GM18873 (cell line): ENCODE data around the gene MAML2.

Experiments
- ATAC-seq: cut with Tn5 transposase; IDR thresholded peaks from one replicate; pipeline ENCODE4 v1.9.1; 2021; ENCODE audit warnings: mild to moderate bottlenecking, moderate library complexity, moderate number of reproducible peaks; ENCODE audit not compliant: unreplicated experiment, low FRiP score

The MAML2 gene

DNA sequence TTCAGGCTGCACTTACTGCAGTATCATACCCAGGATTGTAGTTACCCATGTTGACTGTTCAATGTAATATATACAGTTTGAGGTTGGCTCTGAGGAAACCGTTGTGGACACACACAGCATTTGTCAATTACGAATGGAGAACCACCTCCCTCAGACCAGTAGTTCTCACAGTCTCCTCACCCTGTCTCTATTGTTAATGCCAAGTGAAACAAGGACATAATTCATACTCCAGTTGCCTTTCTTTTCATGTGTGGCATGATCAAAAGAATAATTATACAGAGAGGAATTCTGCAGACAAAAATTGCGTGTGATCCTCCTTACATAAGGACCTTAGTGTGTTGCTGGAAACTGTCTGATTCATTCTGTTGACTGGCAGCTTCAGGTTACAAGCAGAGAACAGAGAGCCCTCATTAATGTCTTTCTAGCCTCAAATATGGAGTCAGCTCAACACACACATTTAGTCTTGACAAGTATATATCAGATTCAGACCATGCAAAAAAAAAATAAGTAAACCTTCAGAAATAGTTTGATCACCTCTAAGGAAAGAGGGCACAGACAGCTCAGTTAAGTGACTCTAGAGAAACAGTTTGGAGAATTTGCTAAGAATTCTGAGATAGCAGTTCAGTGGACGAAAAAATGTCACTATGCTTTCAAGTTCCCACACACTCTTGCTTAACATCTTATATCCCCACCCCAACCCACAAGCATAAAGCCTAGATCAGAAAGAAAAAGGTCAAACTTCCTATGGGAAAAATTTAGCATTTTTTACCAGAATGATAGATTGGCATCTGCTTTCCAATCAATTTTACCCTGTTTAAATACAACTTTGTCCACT is 96.1 kb downstream of the MAML2 start:
- no peak for ATAC-seq

DNA sequence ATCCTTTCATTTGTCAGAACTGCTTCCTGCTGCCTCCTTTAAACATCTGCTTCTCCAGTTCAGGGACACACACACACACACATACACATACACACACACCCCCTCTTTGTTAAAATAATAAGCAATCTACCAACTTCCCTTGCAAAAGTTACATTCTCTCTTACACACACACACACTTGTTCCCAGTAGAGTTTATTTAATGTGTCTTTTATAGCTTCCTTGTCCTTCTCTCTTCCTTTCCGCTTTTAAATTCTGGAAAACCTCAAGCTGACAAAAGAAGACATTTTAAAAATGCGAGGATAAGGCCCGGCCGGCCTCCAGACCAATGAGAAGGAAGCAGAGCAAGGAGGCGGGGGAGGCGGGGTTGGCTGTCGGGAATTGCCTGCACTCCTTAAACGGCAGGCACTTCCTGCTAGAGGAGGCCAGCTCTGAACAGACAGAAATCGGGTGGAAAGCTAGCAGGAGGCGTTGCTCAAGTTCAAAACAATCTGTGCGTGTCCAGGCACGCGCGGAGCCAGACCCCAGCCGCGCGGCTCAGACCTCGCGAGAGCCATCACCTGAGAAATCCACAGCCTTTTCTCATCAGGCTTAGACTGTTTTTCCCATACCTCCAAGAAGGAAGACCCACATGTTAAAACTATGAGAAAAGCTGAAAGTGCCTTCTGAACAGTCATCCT is 99.9 kb downstream of the MAML2 start:
- ATAC-seq = peak; percentile 90

DNA sequence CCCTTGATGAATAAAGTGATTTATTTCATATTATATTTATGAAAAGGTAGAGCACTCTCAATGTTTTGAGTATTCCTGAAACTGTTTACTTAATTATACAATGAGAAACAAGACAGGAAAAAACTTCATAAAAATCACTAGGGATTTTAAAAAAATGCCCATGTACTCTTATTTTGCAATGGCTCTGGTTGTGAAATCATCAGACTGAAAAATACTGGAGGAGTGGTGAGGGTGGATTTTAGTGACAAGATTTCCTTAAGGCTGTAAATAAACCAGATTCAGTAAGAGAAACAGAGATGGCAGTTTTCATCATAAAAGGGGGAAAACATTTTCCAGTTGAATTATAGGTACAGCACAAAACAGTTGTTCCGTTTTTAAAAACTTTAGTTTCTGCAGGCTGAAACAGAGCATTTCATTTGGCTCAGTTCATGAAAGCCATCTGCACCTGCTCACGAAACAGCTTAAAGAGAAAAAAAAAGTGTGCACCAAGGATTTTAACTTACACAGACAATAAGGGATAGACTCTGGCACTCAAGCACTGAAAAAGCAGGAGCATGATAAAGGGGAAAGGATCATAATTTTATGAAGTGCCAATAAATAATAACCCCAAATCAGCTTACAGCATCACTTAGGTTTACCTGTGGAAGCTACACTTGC is 100.7 kb downstream of the MAML2 start:
- ATAC-seq = no peak

DNA sequence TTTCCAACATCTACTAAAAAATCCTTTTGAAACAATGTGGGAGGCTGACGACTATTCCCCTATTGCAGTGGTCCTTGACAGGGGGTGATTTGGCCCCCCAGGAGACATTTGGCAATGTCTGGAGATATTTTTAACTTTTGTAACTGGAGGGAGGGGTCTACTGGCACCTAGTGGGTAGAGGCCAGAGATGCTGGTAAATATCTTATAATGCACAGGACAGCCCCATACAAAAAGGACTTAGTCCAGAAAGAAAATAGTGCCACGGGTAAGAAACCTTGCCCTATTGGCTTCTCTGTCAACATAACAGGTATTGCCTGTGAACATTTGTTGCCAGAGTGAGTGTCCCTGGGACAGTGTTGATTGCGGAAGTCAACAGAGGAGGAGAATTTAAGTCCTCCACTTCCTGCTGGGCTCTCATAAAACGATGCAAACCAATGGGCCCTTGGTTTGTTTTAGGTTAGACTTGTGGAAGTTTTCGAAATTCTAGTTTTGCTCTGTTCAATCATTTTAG is 101.6 kb downstream of the MAML2 start:
- no peak for ATAC-seq

DNA sequence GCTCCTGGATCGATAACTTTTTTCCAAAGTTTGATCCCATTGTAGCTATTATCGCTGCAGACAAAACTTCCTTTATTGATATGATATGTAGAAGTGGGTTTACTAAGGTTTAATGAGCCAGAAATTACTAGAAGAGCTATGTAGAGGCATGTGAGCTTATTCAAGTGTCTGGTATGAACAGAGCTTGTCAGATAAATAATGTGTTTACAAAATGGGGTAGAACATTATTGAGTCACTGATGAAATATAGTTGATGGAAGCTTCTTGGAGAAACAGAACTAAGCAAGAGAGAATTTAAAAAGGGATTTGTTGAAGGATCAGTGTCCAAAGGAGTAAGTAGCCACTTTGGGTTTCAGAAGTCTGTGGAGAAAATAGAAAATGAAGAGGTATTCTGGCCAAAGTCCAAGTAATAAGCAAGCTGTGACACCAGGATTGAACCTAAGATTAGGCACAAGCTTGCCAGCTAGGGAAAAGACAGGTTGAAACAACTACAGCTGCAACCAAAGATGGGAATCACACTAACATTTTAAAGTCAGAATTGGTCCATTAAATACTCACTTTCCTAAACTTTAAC is 104.3 kb downstream of the MAML2 start:
- ATAC-seq = no peak

DNA sequence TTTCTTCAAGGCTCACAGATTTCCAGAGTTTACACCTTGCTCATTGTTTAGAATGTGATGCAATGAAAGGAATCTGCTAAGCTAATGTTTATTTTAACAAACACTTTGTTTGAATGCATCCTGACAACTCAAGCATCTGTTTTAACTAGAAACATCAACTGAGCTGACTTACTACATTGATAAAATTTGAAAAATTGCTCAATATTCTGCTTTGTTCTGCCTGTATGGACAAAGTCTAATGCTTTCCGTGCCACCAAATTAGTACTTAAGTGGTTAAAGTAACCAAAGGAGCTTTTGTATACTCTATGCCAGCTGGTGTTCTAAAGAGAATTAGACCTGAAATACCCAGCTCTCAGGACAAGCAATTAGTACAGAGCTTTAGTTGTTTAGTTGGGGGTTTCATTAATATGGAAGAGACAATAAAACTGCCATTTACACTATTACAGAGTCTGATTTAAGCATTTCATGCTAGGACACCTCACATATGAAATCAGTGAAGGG is 105.2 kb downstream of the MAML2 start:
- ATAC-seq = no peak

DNA sequence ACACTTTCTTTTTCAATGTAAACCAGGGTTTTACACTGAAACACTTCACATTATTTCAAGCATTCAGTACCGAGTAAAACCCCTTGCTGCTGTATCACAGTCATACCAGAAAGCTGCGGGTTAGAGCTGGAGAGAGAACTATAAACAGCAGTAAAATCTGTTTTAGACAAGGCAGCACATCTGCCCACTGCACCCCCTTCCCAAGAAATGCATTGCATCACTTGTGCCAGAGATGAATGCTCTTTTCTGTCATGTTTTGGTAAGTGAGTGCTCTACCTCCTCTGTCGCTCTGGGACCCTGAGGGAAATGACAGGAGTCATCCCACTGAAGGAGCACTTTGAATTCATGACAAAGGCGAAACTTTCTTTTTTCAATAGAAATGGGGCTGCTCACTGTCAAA is 107.2 kb downstream of the MAML2 start:
- peak; percentile 91 for ATAC-seq

DNA sequence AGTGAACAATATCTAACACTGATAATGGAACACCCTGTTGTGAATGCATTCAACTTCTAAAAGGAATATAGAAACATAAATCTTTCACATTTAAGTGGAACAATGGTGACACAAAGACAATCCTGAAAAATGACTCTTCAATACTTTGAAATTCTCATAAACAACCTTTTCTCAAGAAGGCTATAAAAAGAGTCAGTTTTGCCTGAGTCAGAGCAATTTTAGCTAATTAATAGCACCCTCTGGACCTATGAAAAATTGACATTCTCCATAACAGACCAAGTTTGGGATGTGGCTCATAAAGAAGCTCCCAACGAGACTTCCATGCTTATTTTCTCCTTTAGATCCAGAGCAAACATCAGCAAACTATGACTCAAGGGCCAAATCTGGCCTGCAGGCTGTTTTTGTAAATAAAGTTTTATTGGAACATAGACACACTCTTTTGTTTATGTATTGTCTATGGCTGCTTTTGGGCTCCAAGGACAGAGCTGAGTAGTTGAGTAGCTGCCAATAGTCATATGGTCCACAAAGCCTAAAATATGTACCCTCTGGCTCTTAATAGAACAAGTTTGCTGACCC is 108.0 kb downstream of the MAML2 start:
- no peak for ATAC-seq

DNA sequence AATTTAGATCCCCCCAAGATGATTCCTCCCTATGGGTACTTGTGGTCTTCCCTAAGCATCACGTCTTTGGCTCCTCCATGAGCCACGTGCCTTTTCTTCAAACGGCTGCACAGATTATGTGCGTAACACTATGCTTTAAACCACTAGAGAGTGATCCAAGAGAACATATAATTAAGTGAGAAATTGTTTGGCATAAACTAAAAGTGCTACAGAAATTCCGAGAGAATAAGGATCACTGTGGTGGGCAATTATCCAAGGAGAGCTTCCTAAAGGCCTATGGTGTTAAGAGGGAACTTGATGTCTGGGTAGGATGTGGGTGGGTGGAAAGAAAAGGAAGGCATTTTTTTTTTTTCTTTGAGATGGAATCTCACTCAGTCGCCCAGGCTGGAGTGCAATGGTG is 110.9 kb downstream of the MAML2 start:
- ATAC-seq = no peak

DNA sequence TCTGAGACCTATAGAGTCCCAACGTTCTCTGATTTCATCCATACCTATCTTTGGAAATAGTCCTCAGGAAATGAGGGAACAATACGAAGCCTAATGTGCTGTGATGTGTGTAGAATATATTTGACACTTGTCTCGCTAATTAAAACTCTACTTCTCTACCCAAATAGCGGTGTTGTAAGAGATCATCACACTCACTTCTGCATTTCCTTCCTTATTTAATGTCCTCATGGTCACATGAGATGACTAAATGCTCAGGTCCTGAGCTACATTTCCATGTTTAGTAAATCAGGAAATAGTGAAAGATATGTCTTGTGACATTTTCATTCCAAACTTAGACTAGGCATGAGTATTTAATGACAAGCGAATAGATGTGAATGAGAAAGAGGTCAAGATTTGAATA is 112.3 kb downstream of the MAML2 start:
- no peak for ATAC-seq

DNA sequence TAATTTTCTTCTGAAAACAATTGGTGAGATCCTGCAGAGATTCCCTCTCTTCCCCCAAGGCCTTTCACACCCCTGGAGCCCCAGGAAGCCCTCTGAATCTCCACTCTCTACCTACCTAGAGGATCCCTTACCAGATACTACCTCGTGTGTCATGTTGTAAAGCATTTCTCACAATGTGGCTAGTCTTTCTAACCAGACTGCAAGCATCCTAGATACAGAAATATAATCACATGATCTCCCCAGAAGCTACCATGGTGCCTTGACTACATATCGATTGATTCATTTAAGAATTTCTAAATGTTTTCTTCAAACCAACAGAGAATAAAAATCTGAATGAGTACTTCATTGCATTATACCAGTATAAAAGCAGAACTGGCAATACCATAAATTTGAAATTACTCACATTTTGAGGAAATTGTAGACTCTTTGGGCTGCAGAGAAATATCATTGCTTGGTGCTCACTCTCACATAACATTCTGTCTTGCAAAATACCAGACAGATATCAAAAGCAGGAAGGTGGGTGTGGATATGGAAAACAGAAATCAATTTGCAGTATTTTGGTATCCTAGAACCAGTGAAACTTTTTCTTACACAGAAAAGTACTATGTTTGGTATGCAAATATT is 113.5 kb downstream of the MAML2 start:
- ATAC-seq = no peak

DNA sequence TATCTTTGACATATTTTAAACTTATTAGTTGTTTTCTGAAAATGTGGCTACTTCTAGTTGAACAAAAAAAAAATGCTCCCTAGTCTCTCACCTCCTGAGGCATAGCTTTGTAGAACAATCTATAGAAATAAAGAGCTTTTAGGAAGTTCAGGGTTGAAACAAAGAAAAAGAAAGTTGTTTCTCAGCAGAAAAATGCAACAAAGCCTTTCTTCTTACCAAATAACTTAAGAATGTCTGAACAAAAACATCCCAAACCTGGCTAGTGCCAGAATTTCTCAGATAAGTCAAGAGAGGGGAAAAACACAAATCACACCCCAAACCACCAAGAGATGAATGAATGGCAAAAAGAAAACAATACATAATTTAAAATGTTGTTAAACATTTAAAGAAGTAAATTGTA is 114.1 kb downstream of the MAML2 start:
- ATAC-seq = no peak

DNA sequence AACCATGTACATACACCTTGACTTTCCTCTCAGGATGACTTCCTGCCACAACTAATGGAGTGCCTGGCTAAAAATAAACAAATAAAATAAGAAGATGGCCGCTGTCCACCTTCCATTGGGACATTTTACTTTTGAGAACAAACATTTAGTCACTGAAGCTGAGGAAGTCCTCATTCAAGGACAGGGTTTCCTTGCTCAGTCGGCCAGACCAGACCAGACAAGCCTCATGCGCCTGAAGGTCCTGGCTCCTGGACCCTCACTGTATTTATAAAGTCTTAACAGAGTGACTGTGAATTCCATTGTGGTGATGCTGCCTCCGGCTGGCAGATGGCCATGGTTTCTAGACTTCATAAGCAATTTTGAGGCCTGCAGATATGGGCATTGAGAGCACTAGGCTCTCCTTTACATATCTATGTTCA is 114.5 kb downstream of the MAML2 start:
- no peak for ATAC-seq

DNA sequence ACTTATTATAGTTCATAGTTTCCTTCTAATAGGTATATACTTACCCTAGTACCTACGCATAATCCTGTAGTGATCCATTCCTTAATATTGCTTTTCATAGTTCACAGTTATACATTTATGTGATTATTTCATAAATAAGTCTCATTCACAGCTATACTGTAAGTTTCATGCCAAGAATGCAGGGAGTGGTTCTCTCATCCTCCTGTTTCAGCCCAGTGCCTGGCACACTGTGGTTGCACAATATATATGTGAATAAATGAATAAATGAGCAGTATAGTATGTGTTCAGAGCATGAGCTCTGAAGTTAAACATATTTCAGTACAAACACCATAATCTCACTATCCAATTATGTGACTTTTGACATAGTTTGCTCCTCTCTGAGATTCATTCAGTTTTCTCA is 115.8 kb downstream of the MAML2 start:
- ATAC-seq = no peak

DNA sequence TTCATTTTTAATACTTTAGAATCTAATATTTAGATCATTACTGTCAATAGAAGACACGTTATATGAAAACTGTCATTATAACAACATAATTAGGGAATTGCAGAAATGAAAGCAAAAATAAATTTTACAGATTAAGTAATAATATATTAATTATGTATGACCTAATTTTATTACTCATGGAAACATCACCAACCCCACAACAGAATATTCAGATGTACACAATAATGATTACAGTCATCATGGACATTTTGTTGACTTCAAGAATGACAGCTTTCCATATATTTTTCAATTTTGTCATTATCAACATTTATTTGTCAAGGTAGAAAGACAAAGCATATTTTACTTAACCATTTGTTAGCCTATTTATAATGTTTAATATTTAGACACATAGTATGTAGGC is 119.9 kb downstream of the MAML2 start:
- ATAC-seq = no peak

DNA sequence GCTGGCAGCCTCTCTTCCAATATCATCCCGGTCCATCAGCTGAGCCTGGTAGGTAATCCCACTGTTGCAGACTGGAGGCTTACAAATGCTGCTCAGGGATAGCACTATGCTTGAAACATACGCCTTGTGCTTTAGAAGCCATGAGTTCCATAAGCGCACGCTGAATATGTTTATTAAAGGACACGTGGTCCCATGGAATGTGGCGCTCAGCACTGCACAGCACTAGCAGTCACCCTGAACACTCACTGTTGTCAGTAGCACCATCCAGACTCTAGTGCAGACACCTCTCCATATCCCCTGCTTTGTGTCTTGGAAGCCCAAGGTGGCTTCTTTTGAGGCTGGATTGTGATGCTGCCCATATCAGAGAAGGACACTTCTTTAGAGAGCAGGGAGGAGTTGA is 120.9 kb downstream of the MAML2 start:
- ATAC-seq = no peak

DNA sequence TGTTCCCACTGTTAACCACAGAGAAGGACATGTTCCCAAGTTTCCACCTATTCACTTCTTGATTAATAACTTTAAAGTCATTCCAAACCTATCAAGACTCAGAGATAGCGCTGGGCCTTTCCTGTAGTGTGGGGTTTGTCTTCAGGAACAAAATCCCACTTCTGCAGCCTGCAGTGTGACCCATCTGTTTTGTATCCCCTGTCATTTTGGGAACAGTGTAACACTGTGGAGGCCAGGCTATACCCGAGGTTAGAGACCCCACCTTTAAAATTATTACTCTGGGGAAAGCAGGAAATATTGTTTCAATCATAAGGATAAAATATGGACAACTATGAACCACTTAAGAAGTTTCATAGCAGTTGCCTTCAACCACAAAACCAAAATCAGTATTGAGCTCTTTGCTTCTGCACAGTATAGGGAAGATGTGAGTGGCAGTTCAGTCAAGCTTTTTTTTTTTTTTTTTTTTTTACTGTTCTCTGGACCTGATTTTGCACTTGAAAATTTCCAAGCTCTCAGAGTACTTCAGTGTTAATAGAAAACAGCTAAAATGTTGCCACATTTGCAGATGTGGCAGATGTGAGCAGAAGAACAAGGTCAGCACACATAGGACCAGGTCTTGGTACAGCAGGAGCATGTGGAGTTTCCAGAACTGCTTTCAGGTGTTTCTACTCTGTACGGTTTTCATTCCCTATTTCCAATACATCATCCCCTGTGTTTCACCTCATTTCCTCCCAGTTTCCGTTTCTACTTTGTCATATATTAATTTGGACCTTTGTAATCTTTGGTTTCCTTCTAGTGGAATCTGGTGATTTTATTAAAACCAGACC is 121.5 kb downstream of the MAML2 start:
- ATAC-seq = no peak

DNA sequence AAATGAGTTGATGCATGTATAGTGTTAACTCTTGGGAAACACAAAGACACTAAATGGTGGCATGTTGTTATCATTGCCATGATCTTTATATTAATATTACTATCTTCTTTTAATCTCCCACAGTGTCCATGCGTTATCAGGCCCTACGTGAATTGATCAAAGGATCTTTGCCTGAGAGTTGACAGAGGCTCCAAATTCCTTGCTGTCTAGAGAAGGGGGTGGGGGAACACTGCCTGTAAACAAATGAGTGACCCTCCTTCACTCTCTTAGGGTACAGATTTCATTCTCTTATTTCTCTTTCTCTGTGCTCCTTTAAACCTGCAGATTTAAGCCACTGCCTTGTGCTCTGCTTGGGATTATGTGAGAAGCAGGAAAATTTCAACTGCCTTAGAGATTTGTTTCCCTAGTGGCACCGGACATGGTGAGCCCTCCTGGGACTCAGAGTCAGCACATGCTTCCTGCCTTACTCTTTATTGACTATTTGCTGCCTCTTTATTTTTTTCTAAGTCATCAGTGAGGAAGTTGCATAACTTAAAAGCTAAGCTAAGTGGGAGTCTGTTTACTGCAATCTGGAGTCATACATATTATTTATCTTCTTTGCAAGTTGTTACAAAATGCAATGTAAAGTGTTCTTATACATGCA is 122.9 kb downstream of the MAML2 start:
- no peak for ATAC-seq

DNA sequence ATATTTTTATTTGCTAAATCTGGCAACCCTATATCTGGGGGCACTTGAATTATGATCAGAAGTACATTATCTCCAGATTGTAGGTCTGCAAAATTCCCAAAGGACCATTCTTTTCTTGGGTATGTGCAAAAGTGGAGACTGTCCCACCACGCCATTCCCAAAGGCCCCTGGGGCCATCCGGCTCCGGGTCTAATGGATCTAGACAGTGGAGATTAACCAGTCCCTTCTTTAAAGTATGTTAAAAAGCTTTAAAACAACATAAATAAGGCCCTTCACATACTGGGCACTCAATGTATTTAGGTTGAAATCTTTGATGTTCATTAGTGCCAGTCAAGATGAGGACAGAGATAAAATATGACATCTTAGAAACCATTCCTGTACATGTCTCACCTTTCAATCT is 124.1 kb downstream of the MAML2 start:
- no peak for ATAC-seq
